ACC112 (cell line): ENCODE data around the gene RBBP4.
"Not testable (repeated sequence)": the region's sequence is repeated elsewhere in the genome, so short reads cannot be mapped to it uniquely, and the experiment has no call there.

Source experiments
- H2AFZ ChIP-seq: fragments of 200-600 bp; sonication (generic); one replicate; pipeline ENCODE4 v1.6.0; 2017; ENCODE audit warnings: antibody characterized with exemption, low read length; ENCODE audit not compliant: unreplicated experiment
- H3K27ac ChIP-seq: fragments of 200-600 bp; sonication (generic); 2 replicates; pipeline ENCODE4 v1.5.1; 2014; ENCODE audit warnings: low read depth, mild to moderate bottlenecking, antibody characterized with exemption, low read length, moderate library complexity
- H3K27me3 ChIP-seq: fragments of 200-600 bp; sonication (generic); 2 replicates; pipeline ENCODE4 v1.6.1; 2014; ENCODE audit warnings: mild to moderate bottlenecking, antibody characterized with exemption, low read length, moderate library complexity, mixed read lengths; ENCODE audit not compliant: insufficient read depth
- H3K36me3 ChIP-seq: fragments of 200-600 bp; sonication (generic); 2 replicates; pipeline ENCODE4 v1.6.1; 2016; ENCODE audit warnings: mild to moderate bottlenecking, antibody characterized with exemption, low read length, moderate library complexity, mixed read lengths; ENCODE audit not compliant: insufficient read depth
- H3K4me1 ChIP-seq: fragments of 200-600 bp; sonication (generic); one replicate; pipeline ENCODE4 v1.6.1; 2016; ENCODE audit warnings: low read length, mixed read lengths; ENCODE audit not compliant: insufficient read depth, unreplicated experiment, control insufficient read depth
- H3K4me3 ChIP-seq: fragments of 200-600 bp; sonication (generic); 2 replicates; pipeline ENCODE4 v1.5.1; 2014; ENCODE audit warnings: mild to moderate bottlenecking, low read depth, low read length
- H3K79me2 ChIP-seq: fragments of 200-600 bp; sonication (generic); one replicate; pipeline ENCODE4 v1.6.0; 2016; ENCODE audit warnings: low read length; ENCODE audit not compliant: control insufficient read depth, unreplicated experiment, insufficient read depth

RBBP4 gene

DNA sequence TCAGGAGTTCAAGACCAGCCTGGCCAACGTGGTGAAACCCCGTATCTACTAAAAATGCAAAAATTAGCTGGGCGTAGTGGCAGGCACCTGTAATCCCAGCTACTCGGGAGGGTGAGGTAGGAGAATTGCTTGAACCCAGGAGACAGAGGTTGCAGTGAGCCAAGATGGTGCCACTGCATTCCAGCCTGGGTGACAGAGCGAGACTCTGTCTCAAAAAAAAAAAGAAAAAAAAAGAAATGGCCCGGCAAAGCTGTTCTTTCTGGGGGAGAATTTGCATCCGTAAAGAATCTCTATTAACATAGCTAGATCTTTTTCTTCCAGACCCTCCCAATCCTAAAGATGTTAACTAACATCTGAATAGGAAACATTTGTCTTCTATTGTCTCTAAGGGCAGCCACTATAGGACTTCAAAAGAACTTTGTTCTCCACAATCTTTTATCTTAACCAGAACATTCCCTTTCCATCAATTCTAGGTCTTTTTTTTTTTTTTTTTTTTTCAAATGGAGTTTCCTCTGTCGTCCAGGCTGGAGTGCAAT lies 8.6 kb upstream of the RBBP4 start:
- not testable (repeated sequence) for H3K36me3 ChIP-seq, H3K27ac ChIP-seq, H3K4me3 ChIP-seq, H3K4me1 ChIP-seq, H2AFZ ChIP-seq, H3K27me3 ChIP-seq
- peaks cover 32% of the 10 kb centered on the region for H3K79me2 ChIP-seq

- no peak overlapping the region for H3K27ac ChIP-seq
- peaks cover 5% of the 10 kb centered on the region for H3K4me1 ChIP-seq
- H3K79me2 ChIP-seq = peaks cover 44% of the 10 kb centered on the region
- no peaks in the 10 kb centered on the region for H3K36me3 ChIP-seq
- H2AFZ ChIP-seq = no peak overlapping the region
- no peaks in the 10 kb centered on the region for H3K27me3 ChIP-seq
- no peak overlapping the region for H3K4me3 ChIP-seq
Observed at GRCh38 chr1:32644426-32644825, 6.6 kb upstream of the RBBP4 start.

DNA sequence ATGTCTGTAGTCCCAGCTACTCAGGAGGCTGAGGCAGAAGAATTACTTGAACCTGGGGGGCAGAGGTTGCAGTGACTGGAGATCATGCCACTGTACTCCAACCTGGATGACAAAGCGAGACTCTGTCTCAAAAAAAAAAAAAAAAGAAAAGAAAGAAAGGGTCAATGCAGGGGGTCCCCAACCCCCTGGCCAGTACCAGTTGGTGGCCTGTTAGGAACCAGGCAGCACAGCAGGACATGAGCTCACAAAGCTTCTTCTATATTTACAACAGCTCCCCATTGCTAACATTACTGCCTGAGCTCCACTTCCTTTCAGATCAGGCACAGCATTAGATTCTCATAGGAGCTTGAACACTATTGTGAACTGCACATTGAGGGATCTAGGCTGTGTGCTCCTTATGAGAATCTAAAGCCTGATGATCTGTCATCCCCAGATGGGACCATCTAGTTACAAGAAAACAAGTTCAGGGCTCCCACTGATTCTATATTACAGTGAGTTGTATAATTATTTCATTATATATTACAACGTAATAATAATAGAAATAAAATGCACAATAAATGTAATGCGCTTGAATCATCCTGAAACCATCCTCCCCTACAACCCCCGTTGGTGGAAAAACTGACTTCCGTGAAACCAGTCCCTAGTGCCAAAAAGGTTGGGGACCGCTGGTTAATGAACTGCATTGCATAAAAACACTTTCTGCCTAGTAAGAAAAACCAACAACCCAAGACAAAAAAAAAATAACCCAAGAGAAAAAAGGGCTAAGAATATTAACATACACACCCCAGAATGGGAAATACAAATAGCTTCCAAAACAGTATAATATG lies 3.5 kb upstream of the RBBP4 start:
- Histone ChIP-seq H3K4me1 (peaks cover 9% of the 10 kb centered on the region), H3K4me3 (no peak overlapping the region; the same call in 1 of the 2 replicates), H2AFZ (no peak overlapping the region), H3K27ac (no peak overlapping the region), H3K79me2 (peaks cover 58% of the 10 kb centered on the region), H3K27me3 (no peaks in the 10 kb centered on the region), H3K36me3 (0 out of 2 replicates have a peak, but pooled peaks cover 5% of the 10 kb centered on the region)

GRCh38 chr1:32650248-32650751 lies 708 bp upstream of the RBBP4 start, which contains the start of gene ZBTB8OS:
Gene ZBTB8OS (minus strand): TSS chr1:32650550. CDS start chr1:32650529, 21 bp downstream.
- H2AFZ ChIP-seq = peak within 1 kb of the TSS; percentile 99
- H3K4me3 ChIP-seq = peak within 1 kb of the TSS; percentile 95
- H3K79me2 ChIP-seq = peaks cover 74% of the 10 kb centered on the region
- H3K27me3 ChIP-seq = no peaks in the 10 kb centered on the region
- peak within 1 kb of the TSS; percentile 98 for H3K27ac ChIP-seq
- H3K36me3 ChIP-seq = peaks cover 29% of the 10 kb centered on the region
- H3K4me1 ChIP-seq = peaks cover 30% of the 10 kb centered on the region

GRCh38 chr1:32651461-32652073 lies 559 bp downstream of the RBBP4 start:
- peak overlapping the region; percentile 95 for H3K4me3 ChIP-seq
- H3K79me2 ChIP-seq = peaks cover 76% of the 10 kb centered on the region
- H2AFZ ChIP-seq = peak overlapping the region; percentile 61
- H3K27ac ChIP-seq = peak overlapping the region; percentile 77
- H3K27me3 ChIP-seq = no peaks in the 10 kb centered on the region
- H3K36me3 ChIP-seq = peaks cover 37% of the 10 kb centered on the region
- peaks cover 36% of the 10 kb centered on the region for H3K4me1 ChIP-seq

GRCh38 chr1:32652244-32652962 lies 1.4 kb downstream of the RBBP4 start:
- Histone ChIP-seq H3K4me3 (peak overlapping the region; percentile 95), H3K27ac (no peak overlapping the region), H3K36me3 (peaks cover 45% of the 10 kb centered on the region), H3K4me1 (peaks cover 36% of the 10 kb centered on the region), H3K27me3 (no peaks in the 10 kb centered on the region), H2AFZ (no peak overlapping the region), H3K79me2 (peaks cover 81% of the 10 kb centered on the region)

DNA sequence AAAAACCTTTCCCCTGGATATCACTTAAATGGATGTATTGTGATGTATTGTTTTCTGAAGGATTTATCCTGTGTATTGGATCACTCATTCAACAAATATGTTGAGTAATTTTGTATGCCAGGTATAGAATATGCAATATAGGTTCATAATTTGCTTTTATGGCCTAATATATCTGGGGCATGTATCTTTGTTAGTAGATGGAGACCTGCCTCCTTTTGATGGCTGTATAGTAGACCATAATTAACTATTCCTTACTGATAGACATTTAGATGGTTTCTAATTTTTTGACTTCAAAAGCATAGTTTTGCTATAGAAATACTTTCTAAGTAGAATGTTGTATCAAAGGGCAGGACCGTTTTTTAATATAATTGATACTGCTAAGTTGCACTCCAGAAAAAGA lies 8.6 kb downstream of the RBBP4 start:
- no peak overlapping the region for H3K27ac ChIP-seq
- H3K4me1 ChIP-seq = peaks cover 10% of the 10 kb centered on the region
- H2AFZ ChIP-seq = no peak overlapping the region
- H3K27me3 ChIP-seq = no peaks in the 10 kb centered on the region
- H3K4me3 ChIP-seq = no peak overlapping the region
- peaks cover 54% of the 10 kb centered on the region for H3K36me3 ChIP-seq
- H3K79me2 ChIP-seq = peaks cover 45% of the 10 kb centered on the region

DNA sequence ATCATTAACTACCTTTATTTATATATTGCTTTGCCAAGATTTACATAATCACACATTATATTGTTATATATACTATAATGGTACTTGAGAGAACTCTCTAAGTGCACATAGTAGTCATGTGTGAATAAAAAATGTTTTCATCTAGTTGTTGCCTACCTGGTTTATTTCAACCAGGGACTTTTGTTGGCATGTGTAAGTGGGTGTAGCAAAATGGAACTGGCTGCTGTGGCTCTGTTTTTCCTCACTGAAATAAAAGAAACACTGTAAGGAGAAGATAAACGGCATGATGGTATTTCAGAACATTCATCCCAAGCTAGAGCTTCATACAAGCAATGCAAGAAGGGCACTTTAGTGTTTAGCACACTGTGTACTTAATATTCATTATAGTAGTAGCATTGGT lies 14.9 kb downstream of the RBBP4 start:
- no peaks in the 10 kb centered on the region for H3K4me1 ChIP-seq
- no peaks in the 10 kb centered on the region for H3K27me3 ChIP-seq
- peaks cover 24% of the 10 kb centered on the region for H3K36me3 ChIP-seq
- no peak overlapping the region for H3K27ac ChIP-seq
- no peak overlapping the region for H3K4me3 ChIP-seq
- no peak overlapping the region for H2AFZ ChIP-seq
- H3K79me2 ChIP-seq = peaks cover 7% of the 10 kb centered on the region

DNA sequence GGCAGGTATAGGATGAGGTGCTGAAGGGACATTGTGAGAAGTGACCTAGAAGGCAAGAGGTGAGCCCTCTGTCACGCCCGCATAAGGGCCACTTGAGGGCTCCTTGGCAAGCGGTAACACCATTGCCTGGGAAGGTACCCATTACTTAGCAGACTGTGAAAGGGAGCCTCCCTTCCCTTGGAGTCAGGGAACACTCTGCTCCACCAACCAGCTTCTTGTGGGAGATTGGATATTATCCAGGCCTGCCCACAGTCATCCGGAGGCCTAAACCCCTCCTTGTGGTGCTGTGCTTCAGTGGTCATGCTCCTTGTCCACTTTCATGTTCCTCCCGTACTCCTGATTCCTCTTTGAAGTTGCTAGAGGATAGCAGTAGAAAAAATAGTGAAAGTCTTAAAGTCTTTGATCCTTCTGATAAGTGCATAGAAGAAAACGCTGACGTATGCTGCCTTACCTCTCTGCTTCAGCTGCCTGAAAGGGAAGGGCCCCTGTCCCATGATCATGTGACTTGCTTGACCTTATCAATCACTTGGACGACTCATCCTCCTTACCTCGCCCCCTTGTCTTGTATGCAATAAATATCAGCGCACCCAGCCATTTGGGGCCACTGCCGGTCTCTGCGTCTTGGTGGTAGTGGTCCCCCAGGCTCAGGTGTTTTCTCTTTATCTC lies 16.0 kb downstream of the RBBP4 start:
- Histone ChIP-seq H3K4me3 (no peak overlapping the region), H3K27ac (no peak overlapping the region), H3K36me3 (peaks cover 28% of the 10 kb centered on the region), H3K4me1 (no peaks in the 10 kb centered on the region), H2AFZ (no peak overlapping the region), H3K79me2 (peaks cover 6% of the 10 kb centered on the region), H3K27me3 (no peaks in the 10 kb centered on the region)

GRCh38 chr1:32668716-32669115 lies 17.7 kb downstream of the RBBP4 start:
- H3K79me2 ChIP-seq, H3K4me3 ChIP-seq, H2AFZ ChIP-seq, H3K4me1 ChIP-seq, H3K27me3 ChIP-seq, H3K27ac ChIP-seq: not testable (repeated sequence)
- peaks cover 37% of the 10 kb centered on the region for H3K36me3 ChIP-seq
